Liver (tissue), 3 donors: ENCODE data around the gene MARCHF3.

Source experiments
- EGR1 ChIP-seq, 2 donors: IDR thresholded peaks; 2 replicates each; pipeline ENCODE4 v1.6.1; 2016 to 2018; ENCODE audit warnings: antibody characterized with exemption in 2 of 2, low read depth in 2 of 2
- FOXA1 ChIP-seq: IDR thresholded peaks from 2 replicates; pipeline ENCODE4 v1.6.1; 2016; ENCODE audit warnings: antibody characterized with exemption
- GABPA ChIP-seq, 2 donors: IDR thresholded peaks in 1 of 2; conservative IDR thresholded peaks in 1 of 2; 2 replicates each; pipeline ENCODE4 v1.6.1; 2016; ENCODE audit warnings: antibody characterized with exemption in 2 of 2, mild to moderate bottlenecking in 1 of 2, moderate library complexity in 1 of 2
- JUND ChIP-seq, 2 donors: IDR thresholded peaks; 2 replicates each; pipeline ENCODE4 v1.6.1; 2016; ENCODE audit warnings: antibody characterized with exemption in 2 of 2
- MAX ChIP-seq: IDR thresholded peaks from 2 replicates; pipeline ENCODE4 v1.6.1; 2016; ENCODE audit warnings: antibody characterized with exemption
- RAD21 ChIP-seq, 2 donors: IDR thresholded peaks; 2 replicates each; pipeline ENCODE4 v1.6.1; 2016; ENCODE audit warnings: antibody characterized with exemption in 2 of 2, mild to moderate bottlenecking in 2 of 2
- SP1 ChIP-seq: IDR thresholded peaks from 2 replicates; pipeline ENCODE4 v1.6.1; 2018; ENCODE audit warnings: antibody characterized with exemption, mild to moderate bottlenecking
- TAF1 ChIP-seq: conservative IDR thresholded peaks from 2 replicates; pipeline ENCODE4 v1.6.1; 2016; ENCODE audit warnings: antibody characterized with exemption, mild to moderate bottlenecking
- YY1 ChIP-seq: IDR thresholded peaks from 2 replicates; pipeline ENCODE4 v1.6.1; 2016; ENCODE audit warnings: antibody characterized with exemption, mild to moderate bottlenecking
- TF ChIP-seq, protein P1 (sequence below): fragments of 150-350 bp; IDR thresholded peaks from 2 replicates; pipeline ENCODE4 v1.5.1; 2017; ENCODE audit warnings: improper control_type of control experiment, low read depth, low read length; ENCODE audit not compliant: missing input control
- TF ChIP-seq, protein P2 (sequence below): IDR thresholded peaks from 2 replicates; pipeline ENCODE4 v1.6.1; 2016; ENCODE audit warnings: antibody characterized with exemption
- TF ChIP-seq, protein P3 (sequence below): IDR thresholded peaks from 2 replicates; pipeline ENCODE4 v1.6.1; 2016; ENCODE audit warnings: antibody characterized with exemption
- TF ChIP-seq, protein P4 (sequence below): IDR thresholded peaks from 2 replicates; pipeline ENCODE4 v1.6.1; 2016; ENCODE audit warnings: antibody characterized with exemption, mild to moderate bottlenecking
- donor health status: healthy.
- donor health status: healthy.

DNA sequence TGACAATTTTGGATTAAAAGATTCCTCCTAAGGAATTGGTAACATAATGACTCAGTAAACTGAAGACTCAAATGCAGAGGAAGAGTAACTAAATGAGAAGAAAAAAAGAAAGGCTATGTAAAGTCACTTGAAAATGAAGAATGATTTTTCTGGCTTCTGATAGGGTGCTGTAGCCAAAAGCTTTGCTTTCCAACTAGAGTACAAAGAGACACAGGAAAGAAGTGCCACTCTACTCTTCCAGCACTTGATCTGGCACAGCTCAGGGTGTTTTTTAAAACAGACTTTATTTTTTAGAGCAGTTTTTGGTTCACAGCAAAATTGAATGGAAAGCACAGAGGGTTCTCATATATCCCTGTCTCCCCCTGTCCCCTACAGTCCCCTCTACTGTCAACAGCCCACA, 130.9 kb downstream of the MARCHF3 start:
- no peak for TF ChIP-seq FOXA1
- TF ChIP-seq, protein P1, sequence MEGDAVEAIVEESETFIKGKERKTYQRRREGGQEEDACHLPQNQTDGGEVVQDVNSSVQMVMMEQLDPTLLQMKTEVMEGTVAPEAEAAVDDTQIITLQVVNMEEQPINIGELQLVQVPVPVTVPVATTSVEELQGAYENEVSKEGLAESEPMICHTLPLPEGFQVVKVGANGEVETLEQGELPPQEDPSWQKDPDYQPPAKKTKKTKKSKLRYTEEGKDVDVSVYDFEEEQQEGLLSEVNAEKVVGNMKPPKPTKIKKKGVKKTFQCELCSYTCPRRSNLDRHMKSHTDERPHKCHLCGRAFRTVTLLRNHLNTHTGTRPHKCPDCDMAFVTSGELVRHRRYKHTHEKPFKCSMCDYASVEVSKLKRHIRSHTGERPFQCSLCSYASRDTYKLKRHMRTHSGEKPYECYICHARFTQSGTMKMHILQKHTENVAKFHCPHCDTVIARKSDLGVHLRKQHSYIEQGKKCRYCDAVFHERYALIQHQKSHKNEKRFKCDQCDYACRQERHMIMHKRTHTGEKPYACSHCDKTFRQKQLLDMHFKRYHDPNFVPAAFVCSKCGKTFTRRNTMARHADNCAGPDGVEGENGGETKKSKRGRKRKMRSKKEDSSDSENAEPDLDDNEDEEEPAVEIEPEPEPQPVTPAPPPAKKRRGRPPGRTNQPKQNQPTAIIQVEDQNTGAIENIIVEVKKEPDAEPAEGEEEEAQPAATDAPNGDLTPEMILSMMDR = no peak
- no peak for TF ChIP-seq YY1
- TF ChIP-seq TAF1 = no peak
- no peak for TF ChIP-seq GABPA (IDR thresholded peaks at IDR 0.05 in 1 of 2, conservative IDR thresholded peaks at IDR 0.05 in 1 of 2)
- no peak for TF ChIP-seq RAD21 (IDR thresholded peaks at IDR 0.05)
- TF ChIP-seq, protein P2, sequence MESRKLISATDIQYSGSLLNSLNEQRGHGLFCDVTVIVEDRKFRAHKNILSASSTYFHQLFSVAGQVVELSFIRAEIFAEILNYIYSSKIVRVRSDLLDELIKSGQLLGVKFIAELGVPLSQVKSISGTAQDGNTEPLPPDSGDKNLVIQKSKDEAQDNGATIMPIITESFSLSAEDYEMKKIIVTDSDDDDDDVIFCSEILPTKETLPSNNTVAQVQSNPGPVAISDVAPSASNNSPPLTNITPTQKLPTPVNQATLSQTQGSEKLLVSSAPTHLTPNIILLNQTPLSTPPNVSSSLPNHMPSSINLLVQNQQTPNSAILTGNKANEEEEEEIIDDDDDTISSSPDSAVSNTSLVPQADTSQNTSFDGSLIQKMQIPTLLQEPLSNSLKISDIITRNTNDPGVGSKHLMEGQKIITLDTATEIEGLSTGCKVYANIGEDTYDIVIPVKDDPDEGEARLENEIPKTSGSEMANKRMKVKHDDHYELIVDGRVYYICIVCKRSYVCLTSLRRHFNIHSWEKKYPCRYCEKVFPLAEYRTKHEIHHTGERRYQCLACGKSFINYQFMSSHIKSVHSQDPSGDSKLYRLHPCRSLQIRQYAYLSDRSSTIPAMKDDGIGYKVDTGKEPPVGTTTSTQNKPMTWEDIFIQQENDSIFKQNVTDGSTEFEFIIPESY = no peak
- no peak for TF ChIP-seq SP1
- TF ChIP-seq MAX = no peak
- TF ChIP-seq, protein P3, sequence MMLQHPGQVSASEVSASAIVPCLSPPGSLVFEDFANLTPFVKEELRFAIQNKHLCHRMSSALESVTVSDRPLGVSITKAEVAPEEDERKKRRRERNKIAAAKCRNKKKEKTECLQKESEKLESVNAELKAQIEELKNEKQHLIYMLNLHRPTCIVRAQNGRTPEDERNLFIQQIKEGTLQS = no peak
- TF ChIP-seq JUND (IDR thresholded peaks at IDR 0.05) = no peak
- TF ChIP-seq, protein P4, sequence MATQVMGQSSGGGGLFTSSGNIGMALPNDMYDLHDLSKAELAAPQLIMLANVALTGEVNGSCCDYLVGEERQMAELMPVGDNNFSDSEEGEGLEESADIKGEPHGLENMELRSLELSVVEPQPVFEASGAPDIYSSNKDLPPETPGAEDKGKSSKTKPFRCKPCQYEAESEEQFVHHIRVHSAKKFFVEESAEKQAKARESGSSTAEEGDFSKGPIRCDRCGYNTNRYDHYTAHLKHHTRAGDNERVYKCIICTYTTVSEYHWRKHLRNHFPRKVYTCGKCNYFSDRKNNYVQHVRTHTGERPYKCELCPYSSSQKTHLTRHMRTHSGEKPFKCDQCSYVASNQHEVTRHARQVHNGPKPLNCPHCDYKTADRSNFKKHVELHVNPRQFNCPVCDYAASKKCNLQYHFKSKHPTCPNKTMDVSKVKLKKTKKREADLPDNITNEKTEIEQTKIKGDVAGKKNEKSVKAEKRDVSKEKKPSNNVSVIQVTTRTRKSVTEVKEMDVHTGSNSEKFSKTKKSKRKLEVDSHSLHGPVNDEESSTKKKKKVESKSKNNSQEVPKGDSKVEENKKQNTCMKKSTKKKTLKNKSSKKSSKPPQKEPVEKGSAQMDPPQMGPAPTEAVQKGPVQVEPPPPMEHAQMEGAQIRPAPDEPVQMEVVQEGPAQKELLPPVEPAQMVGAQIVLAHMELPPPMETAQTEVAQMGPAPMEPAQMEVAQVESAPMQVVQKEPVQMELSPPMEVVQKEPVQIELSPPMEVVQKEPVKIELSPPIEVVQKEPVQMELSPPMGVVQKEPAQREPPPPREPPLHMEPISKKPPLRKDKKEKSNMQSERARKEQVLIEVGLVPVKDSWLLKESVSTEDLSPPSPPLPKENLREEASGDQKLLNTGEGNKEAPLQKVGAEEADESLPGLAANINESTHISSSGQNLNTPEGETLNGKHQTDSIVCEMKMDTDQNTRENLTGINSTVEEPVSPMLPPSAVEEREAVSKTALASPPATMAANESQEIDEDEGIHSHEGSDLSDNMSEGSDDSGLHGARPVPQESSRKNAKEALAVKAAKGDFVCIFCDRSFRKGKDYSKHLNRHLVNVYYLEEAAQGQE = no peak
- no peak for TF ChIP-seq EGR1 (IDR thresholded peaks at IDR 0.05; ENCODE audit: low read depth in 2 of 2)
